Stromal cell of bone marrow (primary cell): ENCODE measurements around the gene THBS2.
"Not testable (repeated sequence)": the region's sequence is repeated elsewhere in the genome, so short reads cannot be mapped to it uniquely, and the experiment has no call there.

ENCODE experiments used
- DNase-seq: peaks from one replicate; pipeline ENCODE4 v3.0.0-alpha.2; 2012; ENCODE audit warnings: low read depth

The THBS2 gene

DNA sequence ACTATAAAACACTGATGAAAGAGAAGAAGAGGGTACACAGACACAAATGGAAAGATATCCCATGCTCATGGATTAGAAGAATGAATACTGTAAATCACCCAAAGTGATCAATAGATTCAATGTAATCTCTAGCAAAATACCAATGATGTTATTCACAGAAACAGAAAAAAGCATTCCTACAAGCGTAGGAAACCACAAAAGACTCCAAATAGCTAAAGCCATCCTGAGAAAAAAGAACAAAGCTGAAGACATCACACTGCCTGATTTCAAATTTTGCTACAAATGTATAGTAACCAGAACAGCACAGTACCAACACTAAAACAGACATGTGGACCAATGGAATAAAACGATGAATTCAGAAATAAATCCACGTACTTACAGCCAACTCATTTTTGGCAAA lies 43.0 kb downstream of the THBS2 start:
- DNase-seq, result no peak

GRCh38 chr6:169208011-169208410 lies 45.6 kb downstream of the THBS2 start:
- DNase-seq, result no peak

- DNase-seq, result no peak
These were observed 46.2 kb downstream of the THBS2 start for GRCh38 chr6:169207482-169207881.

DNA sequence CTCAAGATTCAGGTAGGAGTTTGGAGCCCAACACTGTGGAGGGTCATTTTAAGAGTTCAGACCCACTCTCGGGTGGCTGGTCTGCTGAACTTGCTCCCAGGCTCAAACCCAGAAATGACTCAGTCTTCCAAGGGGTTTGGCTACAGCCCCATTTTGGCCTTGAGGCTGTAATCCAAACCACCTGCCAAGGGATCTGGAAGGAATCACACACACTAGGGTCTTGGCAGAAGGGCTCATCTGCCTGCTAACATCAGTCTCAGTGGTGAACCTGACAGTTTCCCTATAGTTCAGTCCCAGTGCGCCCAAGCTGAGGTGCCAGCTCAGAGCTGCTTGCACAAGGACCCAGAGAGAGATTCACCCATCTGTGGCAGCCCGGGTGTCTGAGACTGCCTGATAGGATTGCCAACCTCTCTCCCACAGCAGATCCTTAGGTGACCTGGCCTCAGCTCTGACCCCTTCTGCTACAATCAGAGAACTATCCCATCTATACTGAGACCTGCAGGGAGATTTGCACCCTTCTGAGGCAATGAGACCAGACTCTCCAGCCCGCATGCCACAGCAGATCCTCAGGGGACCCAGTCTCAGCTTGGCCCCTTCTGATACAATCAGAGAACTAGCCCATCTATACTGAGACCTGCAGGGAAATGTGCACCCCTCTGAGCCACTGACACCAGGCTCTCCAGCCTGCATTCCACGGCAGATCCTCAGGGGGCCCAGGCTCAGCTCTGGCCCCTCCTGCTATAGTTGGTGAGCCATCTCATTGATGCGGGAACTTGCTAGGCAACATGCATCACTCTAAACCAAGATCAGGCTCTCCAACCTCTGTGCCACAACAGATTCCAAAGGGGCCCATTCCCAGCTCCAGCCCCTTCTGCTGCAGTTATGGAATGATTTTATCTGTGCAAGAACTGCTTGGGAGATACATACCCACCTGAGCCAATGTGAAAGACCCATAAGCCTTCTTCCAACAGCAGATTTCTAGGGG lies 48.2 kb downstream of the THBS2 start:
- peak; percentile 88 for DNase-seq

GRCh38 chr6:169204167-169204566 lies 49.5 kb downstream of the THBS2 start:
- DNase-seq, result no peak

GRCh38 chr6:169201985-169202384 lies 51.7 kb downstream of the THBS2 start:
- DNase-seq, result no peak

DNA sequence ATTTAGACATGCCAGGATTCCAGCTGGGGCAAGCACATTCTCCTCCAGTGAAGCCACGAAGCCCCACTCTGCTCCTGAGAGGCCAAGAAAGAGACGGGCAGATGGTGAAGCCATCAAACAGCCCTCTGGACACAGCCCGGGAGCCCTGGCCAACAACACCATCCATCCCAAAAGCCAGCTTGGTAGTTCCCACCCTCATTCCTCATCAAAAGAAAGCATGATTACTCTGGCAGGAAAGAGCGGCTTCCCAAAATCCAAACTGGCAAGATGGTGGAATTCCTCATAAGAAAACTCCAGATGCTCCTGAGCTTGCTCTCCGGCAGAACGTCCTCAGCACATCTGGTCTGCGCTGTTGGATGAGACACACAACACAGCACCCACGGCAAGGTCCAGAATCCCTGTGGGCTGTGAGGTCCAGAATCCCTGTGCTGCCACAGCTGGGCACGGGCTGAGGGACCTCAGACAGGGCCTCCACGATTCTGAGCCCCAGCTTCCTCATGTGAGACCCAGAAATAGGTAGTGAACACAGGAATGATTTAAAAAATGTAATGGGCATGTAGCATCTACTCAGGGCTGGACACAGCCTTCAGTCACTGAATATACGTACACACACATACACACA lies 52.6 kb downstream of the THBS2 start:
- no peak for DNase-seq

DNA sequence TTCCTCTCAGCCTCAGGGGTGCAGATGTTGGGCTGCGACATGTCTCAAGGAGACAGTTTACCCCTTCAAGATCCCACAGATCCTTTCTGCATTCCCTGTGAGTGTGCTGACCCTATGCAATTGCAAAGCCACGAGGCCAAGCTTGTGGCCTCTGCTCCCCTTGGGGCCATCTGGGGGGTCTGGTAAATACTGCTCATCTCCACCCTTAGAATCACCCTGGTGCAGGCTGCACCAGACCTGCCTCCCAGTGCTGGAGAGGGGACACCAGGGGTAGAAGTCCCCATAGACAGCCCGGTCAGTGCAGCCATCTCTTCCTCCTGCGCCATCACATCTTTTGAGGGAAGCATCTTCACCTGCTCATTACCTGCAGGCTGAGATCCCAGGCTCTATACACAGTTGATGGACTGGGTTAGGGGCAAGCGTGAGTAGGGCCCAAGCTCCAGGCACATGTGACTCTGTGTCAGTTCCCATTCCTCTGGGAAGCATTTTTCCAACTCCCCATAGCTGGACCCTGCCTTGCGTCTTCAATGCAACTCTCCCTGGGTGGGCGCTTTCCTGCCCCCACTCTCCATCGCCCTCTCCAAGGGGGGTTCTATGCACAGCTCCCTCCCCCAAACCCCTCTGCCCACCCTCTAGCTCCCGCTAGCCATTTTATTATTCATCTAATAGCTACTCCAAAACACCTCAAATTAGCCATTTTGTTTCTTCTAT lies 53.9 kb downstream of the THBS2 start:
- DNase-seq, result no peak

DNA sequence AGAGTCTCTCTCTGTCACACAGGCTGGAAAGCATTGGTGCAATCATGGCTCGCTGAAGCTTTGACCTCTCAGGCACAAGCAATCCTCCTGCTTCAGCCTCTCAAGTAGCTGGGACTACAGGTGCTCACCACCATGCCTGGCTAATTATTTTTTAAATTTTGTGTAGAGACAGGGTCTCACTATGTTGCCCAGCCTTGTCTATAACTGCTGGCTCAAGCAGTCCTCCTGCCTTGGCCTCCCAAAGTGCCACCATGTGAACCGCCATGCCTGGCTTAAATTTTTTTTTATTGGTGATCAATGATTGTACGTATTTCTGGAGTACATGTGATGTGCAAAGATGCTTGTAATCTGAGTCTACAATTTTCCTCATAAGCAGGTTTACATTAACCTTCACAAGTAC lies 54.8 kb downstream of the THBS2 start:
- DNase-seq, result no peak

GRCh38 chr6:169197929-169198328 lies 55.7 kb downstream of the THBS2 start:
- DNase-seq, result not testable (repeated sequence)

- DNase-seq, result not testable (repeated sequence)
These were observed 57.4 kb downstream of the THBS2 start for GRCh38 chr6:169196279-169196678.

- DNase-seq, result no peak
These were observed 58.9 kb downstream of the THBS2 start for GRCh38 chr6:169194737-169195136.

GRCh38 chr6:169190970-169191369 lies 62.7 kb downstream of the THBS2 start:
- DNase-seq, result no peak

- peak; percentile 94 for DNase-seq
These were observed 63.5 kb downstream of the THBS2 start for GRCh38 chr6:169190144-169190584.

DNA sequence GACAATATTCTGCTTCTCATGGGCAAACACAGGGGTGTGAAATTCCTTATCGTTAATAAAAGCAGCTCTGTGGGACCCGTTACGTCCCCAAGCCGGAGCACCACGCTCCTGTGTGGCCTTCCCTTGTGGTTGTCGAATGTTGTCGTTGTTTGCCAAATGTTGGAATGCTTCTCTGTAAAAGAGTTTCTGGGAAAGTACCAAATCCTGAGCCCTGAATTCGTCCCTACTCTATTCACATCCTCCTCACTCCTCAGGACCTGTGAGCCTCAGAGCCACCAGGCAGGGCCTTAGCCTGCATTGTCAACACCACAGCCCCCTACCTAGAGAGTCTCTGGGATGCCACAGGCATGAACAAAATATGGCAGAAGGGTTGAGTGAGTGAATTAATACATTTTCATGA lies 64.0 kb downstream of the THBS2 start:
- DNase-seq, result no peak

DNA sequence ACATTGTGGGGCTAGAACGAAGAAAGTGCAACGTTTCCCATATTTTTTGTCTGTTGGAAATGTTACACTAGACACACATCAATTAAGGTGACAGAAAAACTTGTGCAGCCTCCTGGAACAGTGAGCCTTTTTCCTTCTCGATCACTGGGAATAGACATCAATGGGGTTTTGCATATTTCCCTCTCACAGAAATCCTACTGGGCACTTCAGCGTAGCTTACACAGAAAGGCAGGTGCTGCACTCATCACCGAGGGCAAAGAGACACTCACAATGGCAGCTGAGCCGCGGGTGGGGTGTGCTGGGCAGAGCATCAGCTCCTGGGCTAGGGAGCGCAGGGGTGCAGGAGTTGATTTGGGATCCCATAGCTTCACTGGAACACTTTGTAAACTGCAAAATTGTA lies 64.5 kb downstream of the THBS2 start:
- DNase-seq, result no peak

- DNase-seq, result peak; percentile 62
These were observed 65.2 kb downstream of the THBS2 start for GRCh38 chr6:169188475-169188874.

GRCh38 chr6:169188051-169188470 lies 65.6 kb downstream of the THBS2 start:
- no peak for DNase-seq

DNA sequence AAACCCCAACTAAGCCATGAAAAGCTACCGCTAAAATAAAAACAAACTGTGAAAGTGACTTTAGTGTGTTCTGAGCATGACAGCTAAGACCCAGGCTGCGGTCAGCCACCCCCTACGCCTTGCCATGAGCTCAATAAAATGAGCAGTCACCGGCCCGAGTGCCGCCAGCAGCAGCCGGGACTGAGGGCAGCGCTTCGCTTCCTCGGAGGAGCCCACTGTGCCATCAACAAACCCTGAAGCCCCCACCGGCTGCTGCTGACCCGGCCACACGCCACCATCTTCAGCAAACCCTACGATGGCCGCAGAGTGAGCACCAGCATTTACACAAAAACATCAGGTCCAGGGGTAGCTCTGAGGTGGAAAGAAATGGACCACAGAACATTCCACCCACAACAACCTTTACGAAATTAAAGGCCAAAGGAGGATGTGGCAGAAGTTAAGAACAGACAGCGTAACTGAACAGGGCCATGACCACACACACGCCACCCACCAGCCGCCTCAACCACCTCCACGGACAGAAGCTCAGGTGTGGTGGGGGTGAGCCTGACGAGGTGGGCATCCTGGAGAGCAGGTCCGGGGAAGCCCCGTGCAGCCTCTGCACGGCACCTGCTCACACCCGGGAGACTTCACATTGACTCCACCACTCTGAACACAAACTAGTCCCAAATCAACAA lies 67.0 kb downstream of the THBS2 start:
- no peak for DNase-seq

DNA sequence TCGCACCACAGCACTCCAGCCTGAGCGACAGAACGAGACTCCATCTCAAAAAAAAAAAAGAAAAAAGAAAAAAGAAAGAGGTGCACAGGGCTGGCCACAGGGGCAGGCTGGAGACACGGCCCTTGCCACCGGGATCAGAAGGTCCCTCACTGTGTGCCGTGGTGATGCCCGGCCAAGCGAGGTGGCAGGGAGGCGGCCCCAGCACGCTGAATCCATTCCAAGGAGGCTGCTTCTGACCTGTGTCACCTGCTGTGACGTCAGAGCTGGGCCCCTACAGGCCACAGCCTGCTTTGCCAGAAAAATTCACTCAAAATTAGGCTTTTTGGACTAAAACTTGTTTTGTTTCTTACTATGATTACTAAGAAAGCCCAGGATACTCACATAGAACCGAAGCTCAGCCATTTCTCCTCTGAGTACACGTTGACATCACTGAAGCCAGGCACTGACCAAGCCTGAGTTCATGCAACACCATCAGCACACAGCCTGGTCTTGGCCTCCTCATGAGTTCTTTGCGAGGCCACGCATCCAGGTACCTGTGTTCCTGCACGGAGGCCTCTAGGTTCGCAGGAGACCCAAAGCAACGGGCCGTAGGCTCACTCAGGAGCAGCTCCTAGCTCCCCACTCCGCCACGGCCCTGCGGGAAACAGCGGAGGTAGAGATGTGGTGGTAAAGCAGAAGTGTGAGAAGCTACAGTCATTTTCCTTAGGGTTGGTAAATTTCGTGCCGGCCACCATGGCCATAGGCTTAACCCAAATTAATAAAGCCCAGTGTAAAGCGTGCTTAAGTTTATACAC lies 67.8 kb downstream of the THBS2 start:
- DNase-seq, result no peak

GRCh38 chr6:169185011-169185521 lies 68.6 kb downstream of the THBS2 start:
- DNase-seq, result no peak
